ENCODE data around the gene NRN1L.

DNA sequence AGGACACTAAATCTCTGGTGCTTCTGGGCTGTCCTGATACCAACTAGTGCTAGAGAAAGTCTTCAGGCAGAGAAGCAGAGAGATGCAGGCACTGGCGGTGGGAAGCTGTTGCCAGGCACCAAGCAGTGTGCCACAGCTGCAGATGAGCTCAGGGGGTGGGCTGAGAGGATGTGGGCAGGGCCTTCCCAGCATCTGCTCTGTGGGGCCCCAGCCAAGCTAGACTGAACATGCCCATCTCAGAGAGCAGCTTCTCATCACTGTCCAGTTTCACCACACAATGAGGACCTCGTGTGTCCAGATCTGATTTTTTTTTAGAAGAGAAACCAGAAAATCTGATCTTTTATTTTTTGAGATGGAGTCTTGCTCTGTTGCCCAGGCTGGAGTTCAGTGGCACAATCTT is 25.5 kb downstream of the NRN1L start:
- TF ChIP-seq CTCF (IDR thresholded peaks at IDR 0.05), result no peak
- no peak for TF ChIP-seq POLR2A (IDR thresholded peaks at IDR 0.05)

Measured in esophagus squamous epithelium (tissue), 4 donors.